Loucy (cell line): ENCODE results near the gene PKDREJ.

Experiments
- EZH2phosphoT487 ChIP-seq: fragments of 200-600 bp; IDR thresholded peaks from 2 replicates; pipeline ENCODE4 v1.6.1; 2018; ENCODE audit warnings: antibody characterized with exemption, mild to moderate bottlenecking, moderate library complexity, borderline replicate concordance
- TF ChIP-seq, protein P1 (sequence below): fragments of 200-600 bp; sonication (generic); conservative IDR thresholded peaks from 2 replicates; pipeline ENCODE4 v1.5.1; 2014; ENCODE audit warnings: mild to moderate bottlenecking, antibody characterized with exemption, low read length

DNA sequence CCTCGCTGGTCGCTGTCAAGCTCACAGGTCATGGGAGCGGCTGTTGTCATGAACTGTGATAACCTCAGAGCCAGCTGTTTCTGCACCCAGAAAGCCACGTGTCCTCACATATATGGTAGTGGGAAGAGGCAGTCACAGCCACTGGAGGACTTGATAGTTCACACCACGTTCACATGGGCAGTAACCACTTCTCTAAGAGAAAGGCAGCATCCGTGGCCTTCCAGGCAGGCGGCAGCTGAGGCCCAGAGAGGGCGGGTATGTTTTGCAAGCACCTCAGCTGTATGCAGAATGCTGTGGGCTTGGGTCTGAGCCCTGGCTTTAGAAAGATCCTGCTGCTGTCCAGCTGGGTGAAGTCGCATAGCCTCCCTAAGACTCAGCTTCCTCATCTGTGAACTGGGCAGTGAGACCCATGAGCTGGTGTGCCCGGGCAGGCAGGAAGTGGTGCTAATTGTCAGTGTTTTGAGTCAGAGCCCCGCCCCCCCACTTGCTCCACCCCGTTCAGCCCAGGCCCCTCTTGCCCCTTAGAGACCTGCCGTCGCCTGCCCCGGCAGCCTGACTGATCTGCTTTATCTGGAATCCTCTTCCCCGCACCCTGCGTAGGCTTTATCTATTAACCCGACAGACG, 18.0 kb upstream of the PKDREJ start:
- TF ChIP-seq, protein P1, sequence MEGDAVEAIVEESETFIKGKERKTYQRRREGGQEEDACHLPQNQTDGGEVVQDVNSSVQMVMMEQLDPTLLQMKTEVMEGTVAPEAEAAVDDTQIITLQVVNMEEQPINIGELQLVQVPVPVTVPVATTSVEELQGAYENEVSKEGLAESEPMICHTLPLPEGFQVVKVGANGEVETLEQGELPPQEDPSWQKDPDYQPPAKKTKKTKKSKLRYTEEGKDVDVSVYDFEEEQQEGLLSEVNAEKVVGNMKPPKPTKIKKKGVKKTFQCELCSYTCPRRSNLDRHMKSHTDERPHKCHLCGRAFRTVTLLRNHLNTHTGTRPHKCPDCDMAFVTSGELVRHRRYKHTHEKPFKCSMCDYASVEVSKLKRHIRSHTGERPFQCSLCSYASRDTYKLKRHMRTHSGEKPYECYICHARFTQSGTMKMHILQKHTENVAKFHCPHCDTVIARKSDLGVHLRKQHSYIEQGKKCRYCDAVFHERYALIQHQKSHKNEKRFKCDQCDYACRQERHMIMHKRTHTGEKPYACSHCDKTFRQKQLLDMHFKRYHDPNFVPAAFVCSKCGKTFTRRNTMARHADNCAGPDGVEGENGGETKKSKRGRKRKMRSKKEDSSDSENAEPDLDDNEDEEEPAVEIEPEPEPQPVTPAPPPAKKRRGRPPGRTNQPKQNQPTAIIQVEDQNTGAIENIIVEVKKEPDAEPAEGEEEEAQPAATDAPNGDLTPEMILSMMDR, result no peak
- TF ChIP-seq EZH2phosphoT487, result no peak
